Keratinocyte (primary cell): ENCODE measurements around the gene OTOP2. TPM values are rescaled to one million over a fixed set of nuclear protein-coding genes. Genes with fewer than 3 reads are reported as not detected.

ENCODE experiments used
- DNase-seq: peaks from one replicate; pipeline ENCODE4 v3.0.0-alpha.2; 2011; ENCODE audit warnings: low read depth, missing footprints, low spot score
- FAIRE-seq: peaks from 2 replicates; lab custom pipeline; 2011; peaks lifted over from hg19 to GRCh38; lab: Jason Lieb, UNC
- H2AFZ ChIP-seq: 2 replicates; pipeline ENCODE4 v1.6.0; 2012; ENCODE audit warnings: low read length, control low read depth, inconsistent platforms; ENCODE audit not compliant: control insufficient read depth
- H3K27ac ChIP-seq: 2 replicates; pipeline ENCODE4 v1.5.1; 2011; ENCODE audit warnings: low read length; ENCODE audit not compliant: control insufficient read depth, insufficient read depth
- H3K27me3 ChIP-seq: 3 replicates; pipeline ENCODE4 v1.6.0; 2011; ENCODE audit warnings: low read length; ENCODE audit not compliant: control insufficient read depth, insufficient read depth; ENCODE audit errors: extremely low read depth
- H3K36me3 ChIP-seq, 2 experiments: 2 replicates in 1 of 2; 3 replicates in 1 of 2; pipeline ENCODE4 v1.5.1; 2011; ENCODE audit warnings: low read length in 2 of 2, mild to moderate bottlenecking in 1 of 2; ENCODE audit not compliant: control insufficient read depth in 2 of 2, insufficient read depth in 2 of 2; ENCODE audit errors: extremely low read depth in 1 of 2
- H3K4me1 ChIP-seq: 3 replicates; pipeline ENCODE4 v1.5.1; 2011; ENCODE audit warnings: low read length; ENCODE audit not compliant: control insufficient read depth, insufficient read depth; ENCODE audit errors: extremely low read depth
- H3K4me2 ChIP-seq: 3 replicates; pipeline ENCODE4 v1.6.0; 2011; ENCODE audit warnings: low read depth, low read length; ENCODE audit not compliant: control insufficient read depth, insufficient read depth; ENCODE audit errors: extremely low read depth
- H3K4me3 ChIP-seq, 3 experiments: fragments of 200-600 bp in 1 of 3; sonication (generic) in 1 of 3; 2 replicates in 2 of 3; 3 replicates in 1 of 3; pipeline ENCODE4 v1.5.1; 2011 to 2016; ENCODE audit warnings: low read length in 3 of 3, mild to moderate bottlenecking in 3 of 3, control low read depth in 2 of 3, inconsistent platforms in 1 of 3, low read depth in 1 of 3, mixed read lengths in 1 of 3, mixed run types in 1 of 3, moderate library complexity in 1 of 3; ENCODE audit not compliant: control insufficient read depth in 2 of 3, insufficient read depth in 2 of 3; ENCODE audit errors: extremely low read depth in 1 of 3
- H3K79me2 ChIP-seq: 2 replicates; pipeline ENCODE4 v1.6.0; 2012; ENCODE audit warnings: low read length; ENCODE audit not compliant: control insufficient read depth, insufficient read depth
- H3K9ac ChIP-seq: 3 replicates; pipeline ENCODE4 v1.6.0; 2011; ENCODE audit warnings: low read length; ENCODE audit not compliant: control insufficient read depth, insufficient read depth; ENCODE audit errors: extremely low read depth
- H3K9me1 ChIP-seq: 3 replicates; pipeline ENCODE4 v1.6.0; 2011; ENCODE audit warnings: low read length; ENCODE audit not compliant: control insufficient read depth, insufficient read depth; ENCODE audit errors: extremely low read depth
- H3K9me3 ChIP-seq: 2 replicates; pipeline ENCODE4 v1.5.1; 2012; ENCODE audit warnings: low read depth, low read length; ENCODE audit not compliant: control insufficient read depth
- H4K20me1 ChIP-seq: 3 replicates; pipeline ENCODE4 v1.6.0; 2011; ENCODE audit warnings: low read length; ENCODE audit not compliant: control insufficient read depth, insufficient read depth; ENCODE audit errors: extremely low read depth
- EZH2 ChIP-seq: IDR thresholded peaks from one replicate; pipeline ENCODE4 v1.6.1; 2012; ENCODE audit warnings: inconsistent platforms, mild to moderate bottlenecking, low read length, moderate library complexity
- dilution Hi-C: fragments of 300-500 bp; cut with MboI; formaldehyde crosslinking; loops from one replicate; pipeline ENCODE4 v1.7.0; 2020; ENCODE audit warnings: low sequenced_read_pairs; ENCODE audit not compliant: extremely low pct_ligation_motif_present
- polyA plus RNA-seq, 5 experiments: library from polyadenylated mRNA; depleted of rRNA in 3 of 5; stranded (reverse) in 3 of 5; stranded (forward) in 1 of 5; unstranded in 1 of 5; fragments of >200 nt; gene quantifications; 1 replicate in 1 of 5; 2 replicates in 3 of 5; 3 replicates in 1 of 5; pipeline versions ENCODE4 v1.2.1 to v1.2.3, GENCODE V29; 2011 to 2012; ENCODE audit warnings: missing spikeins in 2 of 5, low read depth in 1 of 5, low replicate concordance in 1 of 5
- TF ChIP-seq, protein P1 (sequence below), 3 experiments: IDR thresholded peaks in 1 of 3; conservative IDR thresholded peaks in 1 of 3; optimal IDR thresholded peaks in 1 of 3; 2 replicates in 2 of 3; 3 replicates in 1 of 3; pipeline versions ENCODE3 to v1.5.1; 2011; ENCODE audit warnings: low read length in 3 of 3, mild to moderate bottlenecking in 3 of 3, moderate library complexity in 2 of 3, control low read depth in 1 of 3, inconsistent platforms in 1 of 3; ENCODE audit not compliant: insufficient read depth in 2 of 3; ENCODE audit errors: extremely low read depth in 1 of 3

Gene OTOP2
- polyA plus RNA-seq, 1 donor (not counting 4 experiments of a cell fraction or from before 2014, with no cell fraction given), result not detected

DNA sequence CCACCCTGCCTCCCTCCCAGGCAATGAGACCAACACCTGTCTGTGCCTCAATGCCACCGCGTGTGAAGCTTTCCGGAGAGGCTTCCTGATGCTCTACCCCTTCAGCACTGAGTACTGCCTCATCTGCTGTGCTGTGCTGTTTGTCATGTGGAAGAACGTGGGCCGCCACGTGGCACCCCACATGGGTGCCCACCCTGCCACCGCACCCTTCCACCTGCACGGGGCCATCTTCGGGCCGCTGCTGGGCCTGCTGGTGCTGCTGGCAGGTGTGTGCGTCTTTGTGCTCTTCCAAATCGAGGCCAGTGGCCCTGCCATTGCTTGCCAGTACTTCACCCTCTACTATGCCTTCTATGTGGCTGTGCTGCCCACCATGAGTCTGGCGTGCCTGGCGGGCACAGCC is 22.6 kb downstream of the OTOP2 start:
- FAIRE-seq (no peak), DNase-seq (no peak)
- no peaks in the 10 kb centered on the region for H3K79me2 ChIP-seq
- H3K36me3 ChIP-seq, result no peaks in the 10 kb centered on the region
- TF ChIP-seq, protein P1, sequence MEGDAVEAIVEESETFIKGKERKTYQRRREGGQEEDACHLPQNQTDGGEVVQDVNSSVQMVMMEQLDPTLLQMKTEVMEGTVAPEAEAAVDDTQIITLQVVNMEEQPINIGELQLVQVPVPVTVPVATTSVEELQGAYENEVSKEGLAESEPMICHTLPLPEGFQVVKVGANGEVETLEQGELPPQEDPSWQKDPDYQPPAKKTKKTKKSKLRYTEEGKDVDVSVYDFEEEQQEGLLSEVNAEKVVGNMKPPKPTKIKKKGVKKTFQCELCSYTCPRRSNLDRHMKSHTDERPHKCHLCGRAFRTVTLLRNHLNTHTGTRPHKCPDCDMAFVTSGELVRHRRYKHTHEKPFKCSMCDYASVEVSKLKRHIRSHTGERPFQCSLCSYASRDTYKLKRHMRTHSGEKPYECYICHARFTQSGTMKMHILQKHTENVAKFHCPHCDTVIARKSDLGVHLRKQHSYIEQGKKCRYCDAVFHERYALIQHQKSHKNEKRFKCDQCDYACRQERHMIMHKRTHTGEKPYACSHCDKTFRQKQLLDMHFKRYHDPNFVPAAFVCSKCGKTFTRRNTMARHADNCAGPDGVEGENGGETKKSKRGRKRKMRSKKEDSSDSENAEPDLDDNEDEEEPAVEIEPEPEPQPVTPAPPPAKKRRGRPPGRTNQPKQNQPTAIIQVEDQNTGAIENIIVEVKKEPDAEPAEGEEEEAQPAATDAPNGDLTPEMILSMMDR (optimal IDR thresholded peaks at IDR 0.05 in 1 of 3, IDR thresholded peaks at IDR 0.05 in 1 of 3, conservative IDR thresholded peaks at IDR 0.05 in 1 of 3; ENCODE audit: extremely low read depth in 1 of 3, insufficient read depth in 2 of 3, low read length in 3 of 3), result no peak
- no peaks in the 10 kb centered on the region for H3K27me3 ChIP-seq
- H3K9me3 ChIP-seq, result no peaks in the 10 kb centered on the region
- dilution Hi-C loops, result no loop called here
- no peak overlapping the region for H3K27ac ChIP-seq
- H2AFZ ChIP-seq, result no peak overlapping the region
- no peaks in the 10 kb centered on the region for H3K9me1 ChIP-seq
- H3K9ac ChIP-seq, result no peak overlapping the region
- no peaks in the 10 kb centered on the region for H4K20me1 ChIP-seq
- H3K4me1 ChIP-seq, result peaks cover 19% of the 10 kb centered on the region
- no peak overlapping the region for H3K4me3 ChIP-seq
- H3K4me2 ChIP-seq, result no peak overlapping the region

DNA sequence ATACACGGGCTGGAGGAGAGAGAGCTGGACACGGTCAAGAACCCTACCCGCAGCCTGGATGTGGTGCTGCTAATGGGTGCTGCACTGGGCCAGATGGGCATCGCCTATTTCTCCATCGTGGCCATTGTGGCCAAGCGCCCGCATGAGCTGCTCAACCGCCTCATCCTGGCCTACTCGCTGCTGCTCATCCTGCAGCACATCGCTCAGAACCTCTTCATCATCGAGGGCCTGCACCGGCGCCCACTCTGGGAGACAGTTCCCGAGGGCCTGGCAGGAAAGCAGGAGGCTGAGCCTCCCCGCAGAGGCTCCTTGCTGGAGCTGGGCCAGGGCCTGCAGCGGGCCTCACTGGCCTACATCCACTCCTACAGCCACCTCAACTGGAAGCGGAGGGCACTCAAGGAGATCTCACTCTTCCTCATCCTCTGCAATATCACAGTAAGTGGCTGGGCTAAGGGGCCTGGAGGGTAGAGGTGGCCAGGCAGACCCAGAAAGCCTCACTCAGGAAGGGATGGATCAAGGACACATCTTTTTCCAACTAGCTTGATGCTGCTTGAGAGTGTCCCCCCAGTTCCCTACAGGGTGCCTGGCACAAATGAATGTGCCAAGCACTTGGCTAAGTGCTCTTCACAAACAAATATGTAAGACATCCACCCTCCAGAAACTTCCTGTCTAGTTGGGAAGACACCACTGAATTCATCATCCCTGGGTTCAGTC is 23.1 kb downstream of the OTOP2 start:
- Histone ChIP-seq H3K27me3 (no peaks in the 10 kb centered on the region), H3K9me1 (no peaks in the 10 kb centered on the region), H2AFZ (no peak overlapping the region), H3K9ac (no peak overlapping the region), H3K36me3 (no peaks in the 10 kb centered on the region), H3K9me3 (no peaks in the 10 kb centered on the region), H3K27ac (no peak overlapping the region), H4K20me1 (no peaks in the 10 kb centered on the region), H3K79me2 (no peaks in the 10 kb centered on the region), H3K4me1 (peaks cover 19% of the 10 kb centered on the region), H3K4me2 (no peak overlapping the region), H3K4me3 (no peak overlapping the region)
- DNase-seq, result no peak
- dilution Hi-C loops, result no loop called here
- TF ChIP-seq EZH2, result no peak
- TF ChIP-seq, protein P1 (optimal IDR thresholded peaks at IDR 0.05 in 1 of 3, IDR thresholded peaks at IDR 0.05 in 1 of 3, conservative IDR thresholded peaks at IDR 0.05 in 1 of 3; ENCODE audit: extremely low read depth in 1 of 3, insufficient read depth in 2 of 3, low read length in 3 of 3), result no peak
- no peak for FAIRE-seq
